H1 (cell line): Measurements from ENCODE around the gene FAR2. TPM values are rescaled to one million over a fixed set of nuclear protein-coding genes. Genes with fewer than 3 reads are reported as not detected.

Source experiments
- CTCF ChIA-PET: fragments of 300-600 bp; sonication (Branson Sonifier 250); formaldehyde crosslinking; loops from one replicate; lab custom pipeline; 2021; ENCODE audit not compliant: partially characterized antibody; lab: Charles Lee
- POLR2A ChIA-PET: fragments of 300-600 bp; sonication (Branson Sonifier 250); formaldehyde crosslinking; loops from one replicate; lab custom pipeline; 2021; ENCODE audit warnings: inconsistent platforms; ENCODE audit not compliant: partially characterized antibody; lab: Charles Lee
- DNase-seq, 2 experiments: peaks; one replicate each; pipeline versions ENCODE4 v3.0.0 to v3.0.0-alpha.2; 2010 to 2022; ENCODE audit warnings: low spot score in 2 of 2, low read depth in 1 of 2, mixed read lengths in 1 of 2
- FAIRE-seq: peaks from 2 replicates; lab custom pipeline; 2011; peaks lifted over from hg19 to GRCh38; lab: Jason Lieb, UNC
- H2AFZ ChIP-seq: 2 replicates; pipeline ENCODE4 v1.8.1; 2012; ENCODE audit warnings: low read length, inconsistent platforms
- H2AK5ac ChIP-seq: 2 replicates; pipeline ENCODE4 v1.6.1; 2013; ENCODE audit warnings: low read depth, low read length
- H2BK120ac ChIP-seq: replicated peaks from 2 replicates; pipeline ENCODE3; 2013; ENCODE audit warnings: low read depth, low read length, inconsistent platforms
- H2BK12ac ChIP-seq: 2 replicates; pipeline ENCODE4 v1.6.1; 2013; ENCODE audit warnings: low read depth, low read length
- H2BK15ac ChIP-seq: 2 replicates; pipeline ENCODE4 v1.6.1; 2013; ENCODE audit warnings: low read length
- H2BK20ac ChIP-seq: 2 replicates; pipeline ENCODE4 v1.6.1; 2013; ENCODE audit warnings: low read length
- H2BK5ac ChIP-seq: 2 replicates; pipeline ENCODE4 v1.6.1; 2013; ENCODE audit warnings: low read depth, low read length
- H3K14ac ChIP-seq: 2 replicates; pipeline ENCODE4 v1.6.1; 2013; ENCODE audit warnings: inconsistent platforms; ENCODE audit not compliant: insufficient read length
- H3K18ac ChIP-seq: 2 replicates; pipeline ENCODE4 v1.6.1; 2013; ENCODE audit warnings: low read length; ENCODE audit errors: extremely low read depth
- H3K23ac ChIP-seq: 2 replicates; pipeline ENCODE4 v1.6.1; 2013; ENCODE audit warnings: inconsistent platforms; ENCODE audit not compliant: insufficient read length
- H3K23me2 ChIP-seq: 2 replicates; pipeline ENCODE4 v1.6.1; 2013; ENCODE audit warnings: low read depth, low read length
- H3K27ac ChIP-seq: 2 replicates; pipeline ENCODE4 v1.6.1; 2011; ENCODE audit warnings: low read depth, low read length, inconsistent platforms
- H3K27me3 ChIP-seq, 4 experiments: replicated peaks in 1 of 4; 1 replicate in 1 of 4; 2 replicates in 3 of 4; pipeline versions ENCODE4 v1.6.1 to v1.8.1; 2011 to 2013; ENCODE audit warnings: low read length in 3 of 4, mild to moderate bottlenecking in 3 of 4, inconsistent platforms in 2 of 4, mixed read lengths in 2 of 4, moderate library complexity in 1 of 4; ENCODE audit not compliant: control insufficient read depth in 3 of 4, insufficient read depth in 3 of 4; ENCODE audit errors: extremely low read depth in 1 of 4
- H3K36me3 ChIP-seq, 4 experiments: 2 replicates each; pipeline versions ENCODE4 v1.6.1 to v1.8.1; 2011 to 2013; ENCODE audit warnings: mild to moderate bottlenecking in 4 of 4, low read length in 3 of 4, moderate library complexity in 2 of 4, control low read depth in 1 of 4, inconsistent platforms in 1 of 4; ENCODE audit not compliant: insufficient read depth in 4 of 4, control insufficient read depth in 2 of 4
- H3K4ac ChIP-seq: replicated peaks from 2 replicates; pipeline ENCODE3; 2013; ENCODE audit warnings: low read length, low read depth, mixed read lengths, inconsistent platforms; ENCODE audit not compliant: insufficient read length
- H3K4me1 ChIP-seq, 4 experiments: replicated peaks in 1 of 4; 1 replicate in 1 of 4; 2 replicates in 3 of 4; pipeline versions ENCODE4 v1.6.1 to v1.8.1; 2011 to 2013; ENCODE audit warnings: low read length in 3 of 4, inconsistent platforms in 2 of 4, mixed read lengths in 1 of 4; ENCODE audit not compliant: insufficient read depth in 4 of 4, control insufficient read depth in 3 of 4
- H3K4me2 ChIP-seq, 2 experiments: 2 replicates each; pipeline versions ENCODE4 v1.6.1 to v1.8.1; 2011 to 2013; ENCODE audit warnings: low read depth in 2 of 2, low read length in 2 of 2, control low read depth in 1 of 2, inconsistent platforms in 1 of 2, mild to moderate bottlenecking in 1 of 2; ENCODE audit not compliant: insufficient read depth in 1 of 2
- H3K4me3 ChIP-seq, 4 experiments: fragments of 200-600, 300-600 bp in 1 of 4; sonication (generic), shearing (Covaris generic), sonication (Bioruptor Twin) in 1 of 4; 2 replicates each; pipeline versions ENCODE4 v1.5.1 to v1.8.1; 2011 to 2016; ENCODE audit warnings: low read length in 4 of 4, low read depth in 3 of 4, control low read depth in 2 of 4, inconsistent platforms in 2 of 4, mild to moderate bottlenecking in 2 of 4, mixed read lengths in 1 of 4, moderate library complexity in 1 of 4; ENCODE audit not compliant: insufficient read depth in 2 of 4; ENCODE audit errors: extremely low read depth in 1 of 4
- H3K56ac ChIP-seq: replicated peaks from 2 replicates; pipeline ENCODE3; 2013; ENCODE audit warnings: low read depth, mild to moderate bottlenecking, mixed read lengths, low read length, inconsistent platforms; ENCODE audit not compliant: insufficient read length
- H3K79me1 ChIP-seq: 2 replicates; pipeline ENCODE4 v1.6.1; 2013; ENCODE audit warnings: low read depth, low read length, control low read depth
- H3K79me2 ChIP-seq, 2 experiments: 2 replicates each; pipeline versions ENCODE4 v1.6.1 to v1.8.1; 2012 to 2013; ENCODE audit warnings: low read length in 2 of 2, mild to moderate bottlenecking in 2 of 2, inconsistent platforms in 1 of 2; ENCODE audit not compliant: insufficient read depth in 2 of 2, control insufficient read depth in 1 of 2
- H3K9ac ChIP-seq, 4 experiments: replicated peaks in 1 of 4; 1 replicate in 1 of 4; 2 replicates in 3 of 4; pipeline versions ENCODE4 v1.6.1 to v1.8.1; 2011 to 2013; ENCODE audit warnings: low read depth in 3 of 4, low read length in 3 of 4, control low read depth in 2 of 4, mild to moderate bottlenecking in 2 of 4, moderate library complexity in 2 of 4, inconsistent platforms in 1 of 4; ENCODE audit errors: extremely low read depth in 1 of 4
- H3K9me3 ChIP-seq, 2 experiments: 2 replicates each; pipeline versions ENCODE4 v1.6.1 to v1.8.1; 2012 to 2013; ENCODE audit warnings: mild to moderate bottlenecking in 2 of 2, moderate library complexity in 2 of 2, control low read depth in 1 of 2, inconsistent platforms in 1 of 2, low read depth in 1 of 2, low read length in 1 of 2, mixed read lengths in 1 of 2; ENCODE audit not compliant: insufficient read depth in 2 of 2
- H4K20me1 ChIP-seq, 2 experiments: replicated peaks in 1 of 2; 2 replicates each; pipeline versions ENCODE3 to v1.8.1; 2011 to 2013; ENCODE audit warnings: inconsistent platforms in 2 of 2, low read length in 2 of 2, mild to moderate bottlenecking in 1 of 2; ENCODE audit not compliant: insufficient read depth in 2 of 2, control insufficient read depth in 1 of 2
- H4K5ac ChIP-seq: 2 replicates; pipeline ENCODE4 v1.6.1; 2013; ENCODE audit warnings: low read length, low read depth, mixed read lengths, inconsistent platforms; ENCODE audit not compliant: insufficient read length
- H4K8ac ChIP-seq: 2 replicates; pipeline ENCODE4 v1.8.0; 2013; ENCODE audit warnings: mild to moderate bottlenecking, moderate library complexity, low read length, inconsistent platforms; ENCODE audit not compliant: insufficient read depth; ENCODE audit errors: extremely low read depth
- H4K91ac ChIP-seq: replicated peaks from 2 replicates; pipeline ENCODE3; 2013; ENCODE audit warnings: low read length, mixed read lengths, inconsistent platforms; ENCODE audit not compliant: insufficient read length
- GTF2F1 ChIP-seq: IDR thresholded peaks from 2 replicates; pipeline ENCODE4 v1.6.1; 2012; ENCODE audit warnings: low read depth, low read length, improper control_type of control experiment, borderline replicate concordance
- JUN ChIP-seq: IDR thresholded peaks from 2 replicates; pipeline ENCODE4 v1.6.1; 2011; ENCODE audit warnings: low read depth, mild to moderate bottlenecking, improper control_type of control experiment, low read length
- POU5F1 ChIP-seq: IDR thresholded peaks from 2 replicates; pipeline ENCODE4 v1.6.1; 2011; ENCODE audit warnings: low read depth, mild to moderate bottlenecking, low read length, moderate library complexity
- RBBP5 ChIP-seq: IDR thresholded peaks from 2 replicates; pipeline ENCODE4 v1.7.1; 2012; ENCODE audit warnings: low read depth, mild to moderate bottlenecking, inconsistent platforms, low read length, moderate library complexity, borderline replicate concordance
- WGBS, 2 experiments: shearing (Covaris generic) in 1 of 2; methylation state at CpG; one replicate each; pipeline versions ENCODE4 v1.1.6 to v1.1.7; 2013 to 2015; ENCODE audit warnings: low lambda C conversion rate in 2 of 2, mixed read lengths in 2 of 2, inconsistent platforms in 1 of 2, low coverage in 1 of 2, missing lambda C conversion rate in 1 of 2; ENCODE audit not compliant: insufficient replicate concordance in 2 of 2, insufficient coverage in 1 of 2, insufficient read length in 1 of 2; ENCODE audit errors: extremely low coverage in 1 of 2, missing lambda C conversion rate in 1 of 2; 5-methylcytosine and 5-hydroxymethylcytosine counted together
- polyA plus RNA-seq, 7 experiments: library from polyadenylated mRNA; depleted of rRNA in 3 of 7; stranded (reverse) in 5 of 7; unstranded in 2 of 7; fragments of >200 nt in 5 of 7; fragments of 200-250 nt in 2 of 7; gene quantifications; 1 replicate in 5 of 7; 2 replicates in 1 of 7; 4 replicates in 1 of 7; pipeline versions ENCODE4 v1.2.1 to v1.2.3, GENCODE V29; 2011 to 2013; ENCODE audit warnings: missing spikeins in 2 of 7, mixed read lengths in 2 of 7
- total RNA-seq: library from RNA; stranded (reverse); fragmentation: NEBNext Ultra II Directional; extraction: Animal tissue kit (Norgen Biotek cat#: 25700); gene quantifications from 2 replicates; pipeline ENCODE4 v1.2.1, GENCODE V29; 2021

FAR2 gene
- total and polyA plus RNA-seq, 2 of the 8 experiments (the other 6 are each of a cell fraction or from before 2014, with no cell fraction given), result 24.0 to 24.1 TPM

GRCh38 chr12:29334937-29335336, 185.9 kb downstream of the FAR2 start:
- H3K14ac ChIP-seq, result no peak overlapping the region
- 95% methylated on average over 2 of the region's 2 CpGs; no CpG with 5 or more reads in 1 of the 2 experiments for WGBS, 2 experiments

More at GRCh38 chr12:29334937-29335336, 185.9 kb downstream of the FAR2 start:
- POLR2A ChIA-PET, result interaction anchor here (1.8 kb wide), 1 partner anchor 45 kb away, joined by 4 read pairs; no protein-coding TSS in a partner anchor
- no peak overlapping the region for H3K56ac ChIP-seq
- H3K23me2 ChIP-seq, result no peaks in the 10 kb centered on the region
- H2BK5ac ChIP-seq, result no peak overlapping the region
- no peak overlapping the region for H3K23ac ChIP-seq
- no peak overlapping the region for H2BK12ac ChIP-seq
- no peak overlapping the region for H3K4ac ChIP-seq
- no peaks in the 10 kb centered on the region for H3K4me1 ChIP-seq
- H2BK120ac ChIP-seq, result no peak overlapping the region
- H3K27ac ChIP-seq, result no peak overlapping the region
- no peak overlapping the region for H3K18ac ChIP-seq
- TF ChIP-seq JUN (no peak), GTF2F1 (no peak), POU5F1 (no peak), RBBP5 (no peak)
- TF ChIP-seq, all 59 proteins: peak for 0
- H4K91ac ChIP-seq, result no peak overlapping the region
- H2BK15ac ChIP-seq, result no peak overlapping the region
- H2AK5ac ChIP-seq, result no peak overlapping the region
- no peaks in the 10 kb centered on the region for H3K27me3 ChIP-seq
- H4K20me1 ChIP-seq, result no peaks in the 10 kb centered on the region
- H3K9me3 ChIP-seq, result no peaks in the 10 kb centered on the region
- no peak overlapping the region for H2AFZ ChIP-seq
- no peak overlapping the region for H3K4me3 ChIP-seq
- no peak overlapping the region for H2BK20ac ChIP-seq
- peaks cover 0 to 3% (median under 1%) of the 10 kb centered on the region in 4 experiments; a peak in 2 of 8 replicates for H3K36me3 ChIP-seq
- no peak overlapping the region for H4K8ac ChIP-seq
- DNase-seq (no peak), FAIRE-seq (no peak)
- H3K79me2 ChIP-seq, result no peaks in the 10 kb centered on the region
- CTCF ChIA-PET, result interaction anchor here (1.2 kb wide), 1 partner anchor 17 kb away, joined by 4 read pairs; no protein-coding TSS in a partner anchor
- no peak overlapping the region for H3K9ac ChIP-seq
- H3K79me1 ChIP-seq, result no peaks in the 10 kb centered on the region
- no peak overlapping the region for H3K4me2 ChIP-seq
- no peak overlapping the region for H4K5ac ChIP-seq
